NCI-H2107 (cell line): ENCODE results near the gene ERICH6.

Experiments used
- DNase-seq: peaks from one replicate; lab custom pipeline; 2025; lab: John Stamatoyannopoulos, UW

The ERICH6 gene

GRCh38 chr3:150736903-150737832 is 33.4 kb upstream of the ERICH6 start:
- no peak for DNase-seq

- no peak for DNase-seq
Observed at GRCh38 chr3:150736316-150736719, 32.6 kb upstream of the ERICH6 start.

- no peak for DNase-seq
Observed at GRCh38 chr3:150734795-150735119, 31.0 kb upstream of the ERICH6 start.

GRCh38 chr3:150733936-150734794 is 30.4 kb upstream of the ERICH6 start:
- no peak for DNase-seq

- no peak for DNase-seq
Observed at GRCh38 chr3:150733373-150733935, 29.7 kb upstream of the ERICH6 start.

GRCh38 chr3:150729682-150730360 is 26.1 kb upstream of the ERICH6 start:
- no peak for DNase-seq

- DNase-seq = no peak
Observed at GRCh38 chr3:150727653-150728502, 24.2 kb upstream of the ERICH6 start.

- no peak for DNase-seq
Observed at GRCh38 chr3:150725548-150725947, 21.8 kb upstream of the ERICH6 start.

- no peak for DNase-seq
Observed at GRCh38 chr3:150723946-150724345, 20.2 kb upstream of the ERICH6 start.

GRCh38 chr3:150722267-150722666 is 18.5 kb upstream of the ERICH6 start:
- DNase-seq = no peak

- peak; percentile 30 for DNase-seq
Observed at GRCh38 chr3:150721285-150722130, 17.8 kb upstream of the ERICH6 start.

- no peak for DNase-seq
Observed at GRCh38 chr3:150720444-150720843, 16.7 kb upstream of the ERICH6 start.

- DNase-seq = no peak
Observed at GRCh38 chr3:150710097-150710496, 6.4 kb upstream of the ERICH6 start.

GRCh38 chr3:150703299-150703755 is 393 bp downstream of the ERICH6 start:
- no peak for DNase-seq

- no peak for DNase-seq
Observed at GRCh38 chr3:150699068-150699639, 4.6 kb downstream of the ERICH6 start.

- no peak for DNase-seq
Observed at GRCh38 chr3:150697646-150698045, 6.1 kb downstream of the ERICH6 start.

- DNase-seq = no peak
Observed at GRCh38 chr3:150691414-150692040, 12.2 kb downstream of the ERICH6 start.

- DNase-seq = no peak
Observed at GRCh38 chr3:150687613-150688012, 16.1 kb downstream of the ERICH6 start.

- DNase-seq = no peak
Observed at GRCh38 chr3:150682824-150683223, 20.9 kb downstream of the ERICH6 start.
